ENCODE results near the gene SRPK2.

Gene SRPK2

GRCh38 chr7:105250239-105250638 lies 138.5 kb downstream of the SRPK2 start:
- ChIA-PET CTCF (interaction anchor here (1.3 kb wide), 1 partner anchor 11 kb away, joined by 5 read pairs; no protein-coding TSS in a partner anchor), POLR2A (no interaction called here)
- no peaks in the 10 kb centered on the region for H3K9me3 ChIP-seq (ENCODE audit: control insufficient read depth, insufficient read depth, low read depth, low read length)
- H3K36me3 ChIP-seq (ENCODE audit: control insufficient read depth in 2 of 2, insufficient read depth in 1 of 2, low read length in 2 of 2), result no peaks in the 10 kb centered on the region
- TF ChIP-seq ZNF600 (tag by site-specific recombination; IDR thresholded peaks at IDR 0.05), result peak; percentile 77; the same call in 1 of the 2 replicates
- TF ChIP-seq ZIC2 (tag by site-specific recombination; IDR thresholded peaks at IDR 0.05), result no peak
- TF ChIP-seq, protein P1, sequence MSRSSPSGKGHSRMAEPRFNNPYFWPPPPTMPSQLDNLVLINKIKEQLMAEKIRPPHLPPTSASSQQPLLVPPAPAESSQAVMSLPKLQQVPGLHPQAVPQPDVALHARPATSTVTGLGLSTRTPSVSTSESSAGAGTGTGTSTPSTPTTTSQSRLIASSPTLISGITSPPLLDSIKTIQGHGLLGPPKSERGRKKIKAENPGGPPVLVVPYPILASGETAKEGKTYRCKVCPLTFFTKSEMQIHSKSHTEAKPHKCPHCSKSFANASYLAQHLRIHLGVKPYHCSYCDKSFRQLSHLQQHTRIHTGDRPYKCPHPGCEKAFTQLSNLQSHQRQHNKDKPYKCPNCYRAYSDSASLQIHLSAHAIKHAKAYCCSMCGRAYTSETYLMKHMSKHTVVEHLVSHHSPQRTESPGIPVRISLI (tag by site-specific recombination; IDR thresholded peaks at IDR 0.05), result 0 out of 2 replicates have a peak, but pooled peaks have one; percentile 25
- TF ChIP-seq ZBTB21 (tag by site-specific recombination; IDR thresholded peaks at IDR 0.05), result 0 out of 2 replicates have a peak, but pooled peaks have one; percentile 12
- no peak for TF ChIP-seq ZNF596 (tag by site-specific recombination; IDR thresholded peaks at IDR 0.05)
- TF ChIP-seq ZNF692 (tag by site-specific recombination; IDR thresholded peaks at IDR 0.05), result peak; percentile 26; the same call in 1 of the 2 replicates
- H3K4me3 ChIP-seq (ENCODE audit: low read depth, low read length), result no peak overlapping the region
- H3K4me1 ChIP-seq (ENCODE audit: control insufficient read depth, insufficient read depth, low read length), result peaks cover 14% of the 10 kb centered on the region
- H3K27ac ChIP-seq (ENCODE audit: extremely low read depth, low read depth, low read length), result no peak overlapping the region

DNA sequence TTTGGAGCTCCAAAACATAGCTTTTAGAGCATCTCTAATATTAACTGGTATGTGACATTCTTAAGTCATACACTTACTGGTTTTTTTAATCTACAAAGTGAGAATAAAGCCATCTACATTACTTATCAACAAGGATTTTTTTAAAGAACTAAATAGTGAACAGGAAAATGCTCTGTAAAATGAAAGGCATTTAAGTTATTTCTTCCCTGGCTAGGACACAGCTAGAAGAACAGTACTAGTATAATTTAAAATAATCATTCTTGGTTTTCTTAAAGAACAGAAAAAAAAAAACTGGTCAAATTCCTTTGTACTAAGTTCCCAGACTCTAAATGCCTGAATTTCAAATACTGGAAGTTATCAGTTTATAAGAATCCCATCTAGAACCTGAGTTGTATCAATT lies 139.5 kb downstream of the SRPK2 start:
- H3K4me1 ChIP-seq (ENCODE audit: control insufficient read depth, insufficient read depth, low read length), result peaks cover 14% of the 10 kb centered on the region
- CTCF ChIA-PET, result interaction anchor here (0.6 to 1.3 kb wide), 2 partner anchors 10 to 1046 kb away, joined by 3 to 5 read pairs; no protein-coding TSS in a partner anchor
- no peak for TF ChIP-seq TCF7L2 (IDR thresholded peaks at IDR 0.05; ENCODE audit: borderline replicate concordance, low read depth, low read length)
- no peak for TF ChIP-seq ZNF366 (tag by site-specific recombination; conservative IDR thresholded peaks at IDR 0.05)
- no peak for TF ChIP-seq ZFHX2 (tag by site-specific recombination; conservative IDR thresholded peaks at IDR 0.05)
- no peak for TF ChIP-seq ZNF114 (tag by site-specific recombination; IDR thresholded peaks at IDR 0.05)
- TF ChIP-seq ZNF610 (tag by site-specific recombination; IDR thresholded peaks at IDR 0.05; ENCODE audit: borderline replicate concordance), result no peak
- TF ChIP-seq ZNF449 (tag by site-specific recombination; IDR thresholded peaks at IDR 0.05), result no peak
- no peak for TF ChIP-seq ZNF558 (tag by site-specific recombination; IDR thresholded peaks at IDR 0.05)
- TF ChIP-seq, protein P2, sequence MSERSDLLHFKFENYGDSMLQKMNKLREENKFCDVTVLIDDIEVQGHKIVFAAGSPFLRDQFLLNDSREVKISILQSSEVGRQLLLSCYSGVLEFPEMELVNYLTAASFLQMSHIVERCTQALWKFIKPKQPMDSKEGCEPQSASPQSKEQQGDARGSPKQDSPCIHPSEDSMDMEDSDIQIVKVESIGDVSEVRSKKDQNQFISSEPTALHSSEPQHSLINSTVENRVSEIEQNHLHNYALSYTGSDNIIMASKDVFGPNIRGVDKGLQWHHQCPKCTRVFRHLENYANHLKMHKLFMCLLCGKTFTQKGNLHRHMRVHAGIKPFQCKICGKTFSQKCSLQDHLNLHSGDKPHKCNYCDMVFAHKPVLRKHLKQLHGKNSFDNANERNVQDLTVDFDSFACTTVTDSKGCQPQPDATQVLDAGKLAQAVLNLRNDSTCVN (tag by site-specific recombination; optimal IDR thresholded peaks at IDR 0.05), result no peak
- POLR2A ChIA-PET, result no interaction called here
- no peaks in the 10 kb centered on the region for H3K36me3 ChIP-seq (ENCODE audit: control insufficient read depth in 2 of 2, insufficient read depth in 1 of 2, low read length in 2 of 2)
- H3K27ac ChIP-seq (ENCODE audit: extremely low read depth, low read depth, low read length), result no peak overlapping the region
- H3K9me3 ChIP-seq (ENCODE audit: control insufficient read depth, insufficient read depth, low read depth, low read length), result no peaks in the 10 kb centered on the region
- H3K4me3 ChIP-seq (ENCODE audit: low read depth, low read length), result no peak overlapping the region

DNA sequence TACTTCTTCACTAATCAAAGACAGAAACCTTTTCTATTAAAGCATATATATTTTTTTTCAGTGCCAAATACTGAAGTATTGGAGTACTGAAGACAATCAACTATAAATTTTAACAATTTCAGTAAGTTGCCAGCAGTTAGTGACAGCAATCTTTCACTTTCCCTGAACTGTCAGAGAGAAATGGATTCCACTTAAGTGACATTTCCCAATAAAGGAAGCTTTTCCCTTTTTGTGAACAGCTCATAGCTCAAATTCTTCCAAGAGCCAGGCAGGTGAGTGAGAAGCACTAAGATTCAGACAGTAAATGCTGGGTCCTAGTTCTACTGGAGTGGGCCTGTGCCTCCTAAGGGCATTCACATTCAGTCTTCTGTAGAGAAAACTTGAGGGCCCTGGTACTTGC lies 142.0 kb downstream of the SRPK2 start:
- Histone ChIP-seq H3K4me3 (ENCODE audit: low read depth, low read length) (no peak overlapping the region), H3K36me3 (ENCODE audit: control insufficient read depth in 2 of 2, insufficient read depth in 1 of 2, low read length in 2 of 2) (no peaks in the 10 kb centered on the region), H3K27ac (ENCODE audit: extremely low read depth, low read depth, low read length) (no peak overlapping the region), H3K4me1 (ENCODE audit: control insufficient read depth, insufficient read depth, low read length) (peaks cover 14% of the 10 kb centered on the region), H3K9me3 (ENCODE audit: control insufficient read depth, insufficient read depth, low read depth, low read length) (no peaks in the 10 kb centered on the region)
- TF ChIP-seq PRDM1 (tag by site-specific recombination; IDR thresholded peaks at IDR 0.05) (peak; percentile 88), ZNF404 (tag by site-specific recombination; IDR thresholded peaks at IDR 0.05) (no peak), ZNF214 (tag by site-specific recombination; IDR thresholded peaks at IDR 0.05; ENCODE audit: borderline replicate concordance) (no peak), ZBTB7A (tag by site-specific recombination; IDR thresholded peaks at IDR 0.05; ENCODE audit: low read depth) (no peak)
- TF ChIP-seq, protein P3, sequence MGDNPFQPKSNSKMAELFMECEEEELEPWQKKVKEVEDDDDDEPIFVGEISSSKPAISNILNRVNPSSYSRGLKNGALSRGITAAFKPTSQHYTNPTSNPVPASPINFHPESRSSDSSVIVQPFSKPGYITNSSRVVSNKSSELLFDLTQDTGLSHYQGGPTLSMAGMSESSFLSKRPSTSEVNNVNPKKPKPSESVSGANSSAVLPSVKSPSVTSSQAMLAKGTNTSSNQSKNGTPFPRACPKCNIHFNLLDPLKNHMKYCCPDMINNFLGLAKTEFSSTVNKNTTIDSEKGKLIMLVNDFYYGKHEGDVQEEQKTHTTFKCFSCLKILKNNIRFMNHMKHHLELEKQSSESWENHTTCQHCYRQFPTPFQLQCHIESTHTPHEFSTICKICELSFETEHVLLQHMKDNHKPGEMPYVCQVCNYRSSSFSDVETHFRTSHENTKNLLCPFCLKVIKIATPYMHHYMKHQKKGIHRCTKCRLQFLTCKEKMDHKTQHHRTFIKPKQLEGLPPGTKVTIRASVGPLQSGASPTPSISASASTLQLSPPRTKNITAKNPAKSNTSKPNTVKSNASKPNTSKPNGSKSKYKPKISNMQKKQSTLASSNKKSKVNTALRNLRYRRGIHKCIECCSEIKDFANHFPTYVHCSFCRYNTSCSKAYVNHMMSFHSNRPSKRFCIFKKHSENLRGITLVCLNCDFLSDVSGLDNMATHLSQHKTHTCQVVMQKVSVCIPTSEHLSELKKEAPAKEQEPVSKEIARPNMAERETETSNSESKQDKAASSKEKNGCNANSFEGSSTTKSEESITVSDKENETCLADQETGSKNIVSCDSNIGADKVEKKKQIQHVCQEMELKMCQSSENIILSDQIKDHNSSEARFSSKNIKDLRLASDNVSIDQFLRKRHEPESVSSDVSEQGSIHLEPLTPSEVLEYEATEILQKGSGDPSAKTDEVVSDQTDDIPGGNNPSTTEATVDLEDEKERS (tag by site-specific recombination; IDR thresholded peaks at IDR 0.05), result no peak
- ChIA-PET CTCF (interaction anchor here (0.6 kb wide), 1 partner anchor 47 kb away, joined by 3 read pairs; no protein-coding TSS in a partner anchor), POLR2A (no interaction called here)

Measured in HEK293 (cell line).